ENCODE measurements around the gene PDGFC.

The PDGFC gene

DNA sequence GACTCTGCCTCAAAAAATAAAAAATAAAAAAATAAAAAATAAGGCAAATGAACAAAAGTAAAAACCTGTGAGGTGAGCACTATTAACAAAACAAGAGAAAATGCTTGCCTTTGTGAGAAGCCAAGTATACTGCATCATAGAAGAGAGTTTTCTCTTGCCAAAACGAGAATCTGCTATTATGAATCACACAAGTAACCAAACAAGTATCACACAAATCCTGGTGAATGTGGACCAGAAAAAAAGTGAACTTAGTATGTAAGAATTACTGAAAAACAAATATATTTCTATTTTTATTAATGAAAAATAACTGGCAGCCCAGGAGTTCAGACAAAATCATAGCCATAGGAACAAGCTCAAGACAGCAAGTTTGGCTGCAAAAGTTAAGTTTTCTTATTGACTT lies 193.5 kb downstream of the PDGFC start:
- no peak for DNase-seq

DNA sequence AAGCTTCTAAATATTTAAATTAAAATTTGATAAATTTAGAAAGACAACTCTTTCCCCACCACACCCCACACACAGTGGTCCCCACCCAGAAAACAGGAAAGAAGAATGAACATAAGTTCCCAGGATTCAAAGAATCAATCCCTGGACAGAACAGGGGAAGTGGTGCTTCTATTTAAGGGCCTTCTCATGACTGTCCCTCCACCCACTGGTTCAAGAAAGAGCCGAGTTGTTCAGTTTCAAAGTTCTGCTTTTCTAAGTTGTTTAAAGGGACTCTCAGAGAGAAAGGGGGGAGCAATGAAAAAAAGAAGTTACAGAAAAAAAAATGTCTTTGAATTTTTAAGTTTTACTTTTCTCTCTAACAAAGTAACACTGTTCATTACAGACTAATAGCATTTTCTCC lies 195.8 kb downstream of the PDGFC start:
- DNase-seq: no peak

DNA sequence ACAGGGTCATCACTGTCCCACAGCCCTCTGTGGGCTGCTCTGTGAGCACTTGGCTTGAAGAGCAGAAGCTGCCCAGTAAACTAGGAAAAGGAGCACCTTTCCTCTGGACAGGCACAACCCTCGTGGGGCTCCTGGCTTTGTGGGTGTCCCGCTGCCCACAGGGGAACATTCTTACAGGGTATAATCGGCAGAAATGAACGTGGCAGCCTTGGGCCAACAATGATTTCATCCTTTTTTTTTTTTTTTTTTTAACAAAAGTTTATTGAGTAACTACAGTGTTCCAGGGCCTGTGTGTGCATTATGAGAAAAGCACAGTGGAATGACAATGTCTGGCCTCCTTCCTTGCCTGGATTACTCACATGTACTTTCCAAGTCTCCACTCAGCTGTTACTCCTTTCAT lies 197.2 kb downstream of the PDGFC start:
- no peak for DNase-seq

DNA sequence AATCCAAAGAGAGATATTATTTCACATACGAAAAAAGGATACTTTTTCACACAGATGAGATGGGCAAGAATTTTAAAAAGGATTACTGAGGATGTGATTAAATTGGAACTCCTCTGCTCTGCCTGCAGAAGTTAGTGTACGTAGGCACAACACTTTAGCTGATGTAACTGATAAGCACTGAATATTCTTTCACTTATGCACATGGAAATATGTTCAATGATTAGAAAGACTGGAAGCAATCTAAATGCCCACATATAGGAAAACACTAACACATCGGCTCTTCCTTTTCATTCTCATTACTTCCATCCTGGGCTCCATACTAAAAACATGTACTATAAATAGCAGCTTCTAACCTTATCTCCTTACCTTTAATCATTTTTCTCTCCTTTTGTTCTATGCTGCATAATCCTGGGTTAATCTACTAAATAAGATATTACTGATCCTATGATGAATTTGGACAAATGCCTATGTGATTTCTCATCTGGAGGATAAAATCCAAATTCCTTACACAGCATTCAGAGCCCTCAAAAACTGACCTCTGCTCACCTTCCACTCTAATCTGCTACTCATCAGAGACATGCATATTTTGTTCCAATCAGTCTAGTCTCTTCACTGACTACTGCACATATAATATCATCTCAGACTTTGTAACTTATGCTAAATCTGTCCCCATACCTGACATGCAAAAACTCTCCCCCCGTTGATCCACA lies 197.8 kb downstream of the PDGFC start:
- no peak for DNase-seq

DNA sequence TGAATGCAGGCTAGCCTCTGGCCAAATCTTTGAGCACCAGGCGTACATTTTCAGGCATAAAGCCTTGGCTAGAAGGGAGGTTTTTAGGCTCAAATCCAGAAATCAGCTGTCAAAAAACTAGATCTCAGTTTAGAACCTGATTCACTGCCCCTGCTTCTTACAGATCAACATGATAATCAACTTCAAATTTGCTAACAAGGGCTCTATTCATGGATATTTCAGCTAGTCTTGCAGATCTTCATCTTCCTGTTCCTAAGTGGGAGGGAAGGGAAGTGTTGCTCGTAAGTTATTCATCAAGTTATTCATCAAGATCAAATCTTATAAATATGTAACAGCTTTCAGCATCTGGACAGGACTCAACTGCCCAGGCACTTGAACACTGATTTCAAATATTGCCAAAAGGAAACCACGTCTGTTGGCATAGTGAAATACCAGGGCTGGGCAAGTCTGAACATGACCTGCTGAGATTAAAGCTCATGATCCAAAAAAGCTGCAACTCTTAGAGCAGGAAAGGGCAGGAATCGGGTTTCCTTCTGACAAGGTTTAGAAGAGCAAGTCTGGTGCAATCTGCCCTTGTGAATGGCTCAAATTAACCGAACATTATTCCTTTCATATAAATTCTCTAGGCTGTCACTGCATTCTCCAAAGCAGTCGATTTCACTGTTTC lies 200.3 kb downstream of the PDGFC start:
- no peak for DNase-seq

DNA sequence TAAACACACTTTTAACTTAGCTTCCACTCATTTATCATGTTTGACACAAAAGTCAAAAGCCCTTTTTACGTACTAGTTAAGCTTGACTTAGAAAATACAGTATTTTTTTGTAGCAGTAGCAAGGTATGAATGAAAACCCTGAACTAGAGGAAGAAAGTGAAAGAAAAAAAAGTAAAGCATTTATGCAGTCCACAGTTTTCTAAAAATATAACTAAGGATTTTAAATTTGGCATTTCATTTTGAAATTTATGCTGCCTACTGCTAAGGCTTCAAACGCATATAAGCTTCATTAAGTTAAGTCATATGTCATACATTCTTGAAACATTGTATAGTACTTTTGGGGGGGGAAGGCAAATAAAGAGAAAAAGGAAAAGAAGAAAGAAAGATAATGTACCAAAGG lies 201.5 kb downstream of the PDGFC start:
- no peak for DNase-seq

DNA sequence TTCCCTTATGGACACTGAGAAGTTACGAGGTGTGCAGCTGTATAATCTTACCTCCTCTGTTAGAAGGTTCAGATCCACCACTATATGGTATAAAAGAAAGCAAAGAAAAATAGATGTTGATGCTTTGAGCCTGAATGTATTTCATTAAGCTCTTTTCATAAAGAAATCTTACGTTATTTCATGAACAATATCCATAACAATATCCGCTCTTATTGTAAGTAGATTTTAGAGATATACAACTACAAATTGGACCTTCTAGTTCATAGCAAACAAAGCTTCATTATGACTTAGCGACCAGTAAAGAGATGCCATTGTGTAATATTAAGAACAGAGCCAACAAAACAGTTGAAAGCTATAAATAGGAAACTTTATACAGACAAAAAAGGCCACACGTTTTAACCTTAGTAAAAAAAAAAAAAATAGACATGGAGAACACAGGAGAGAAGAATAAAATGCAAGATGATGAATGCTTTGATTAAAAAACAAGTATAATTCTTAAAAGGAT lies 203.6 kb downstream of the PDGFC start:
- no peak for DNase-seq

DNA sequence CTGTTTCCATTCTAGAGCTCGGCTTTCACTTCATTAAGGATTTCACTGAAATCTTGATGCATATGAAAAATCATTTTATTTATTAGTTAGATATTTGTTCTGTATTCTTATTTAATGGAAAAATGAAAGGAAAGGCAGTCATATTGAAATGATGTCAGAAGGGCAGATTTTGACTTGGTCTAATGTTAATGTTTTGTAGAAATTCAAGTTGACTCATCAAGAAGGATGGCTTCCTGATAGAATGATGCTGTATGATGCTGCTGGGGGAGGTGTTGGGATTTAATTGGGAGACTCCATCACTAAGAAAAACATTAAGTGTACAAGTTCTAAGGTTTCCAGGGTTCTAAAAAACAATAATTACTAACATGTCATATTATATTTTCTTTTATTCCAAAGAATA lies 204.8 kb downstream of the PDGFC start:
- DNase-seq: no peak

DNA sequence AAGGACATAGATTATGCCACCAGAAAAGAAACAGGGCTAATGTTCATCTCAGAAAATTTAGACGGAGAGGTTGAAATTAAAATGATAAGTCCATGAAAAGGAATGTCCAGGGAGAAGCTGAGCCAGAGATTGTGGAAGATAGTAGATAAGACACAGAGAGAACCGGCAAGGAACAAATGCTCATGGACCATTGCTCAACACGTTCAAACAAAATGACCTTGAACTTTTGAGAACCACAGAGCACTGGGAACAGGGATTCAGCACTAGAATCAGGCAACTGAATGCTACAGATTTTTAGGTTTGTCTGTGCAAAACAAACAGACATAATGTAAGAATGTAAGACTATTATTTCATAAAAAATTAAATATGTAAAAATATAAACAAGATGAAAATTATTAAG lies 206.3 kb downstream of the PDGFC start:
- no peak for DNase-seq

DNA sequence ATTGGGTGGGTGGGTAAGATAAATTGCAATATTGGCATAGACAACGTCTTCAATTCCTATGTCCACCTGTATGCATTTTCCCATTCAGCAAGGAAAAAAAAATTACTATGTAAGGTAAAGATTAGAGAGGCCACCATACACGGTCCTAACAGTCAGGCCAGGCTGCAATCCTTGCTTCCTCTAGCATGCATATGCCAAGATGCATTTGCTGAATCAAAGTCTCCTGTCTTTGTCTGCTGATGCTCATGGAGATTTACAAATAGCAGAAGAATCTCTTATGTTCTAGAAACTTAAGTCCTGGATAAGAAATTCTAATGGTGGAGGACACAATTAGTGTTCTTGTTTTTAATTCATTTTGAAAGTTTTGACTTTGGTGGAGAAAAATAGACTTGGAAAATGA lies 206.8 kb downstream of the PDGFC start:
- no peak for DNase-seq

DNA sequence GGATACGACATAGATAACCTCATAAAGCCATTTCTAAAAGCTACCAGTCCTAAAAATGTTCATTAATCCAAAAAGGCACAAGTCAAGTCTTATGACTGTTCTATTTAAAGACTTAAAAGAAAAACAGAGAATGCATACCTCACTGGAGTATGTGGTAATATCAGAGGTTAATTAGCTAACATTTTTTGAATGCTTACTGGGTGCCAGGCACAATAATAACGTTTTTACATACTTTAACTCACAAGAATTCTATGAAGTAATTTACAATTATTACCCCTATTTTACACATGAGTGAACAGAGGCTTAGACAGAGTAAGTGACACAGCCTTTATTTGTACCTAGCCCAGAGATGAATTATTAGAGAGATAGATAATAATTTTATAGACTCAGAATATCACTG lies 207.5 kb downstream of the PDGFC start:
- DNase-seq: no peak

DNA sequence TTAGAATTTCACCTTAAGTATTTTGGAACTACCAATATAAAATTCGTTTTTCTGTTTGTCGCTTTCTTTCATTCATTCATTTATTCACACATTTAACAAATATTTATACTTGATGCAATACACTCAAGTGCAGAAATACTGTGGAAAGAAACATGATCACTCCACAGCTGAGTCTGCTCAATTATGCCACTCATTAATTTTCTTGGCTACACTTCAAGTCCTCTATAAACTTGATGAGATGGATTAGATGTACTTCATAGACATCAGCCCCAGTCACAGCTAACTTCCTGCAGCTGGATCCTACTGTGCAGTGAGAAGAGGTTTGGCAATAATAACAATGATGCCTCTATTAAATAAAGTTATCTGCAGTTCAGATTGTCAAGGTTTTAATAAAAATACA lies 208.1 kb downstream of the PDGFC start:
- DNase-seq: no peak

DNA sequence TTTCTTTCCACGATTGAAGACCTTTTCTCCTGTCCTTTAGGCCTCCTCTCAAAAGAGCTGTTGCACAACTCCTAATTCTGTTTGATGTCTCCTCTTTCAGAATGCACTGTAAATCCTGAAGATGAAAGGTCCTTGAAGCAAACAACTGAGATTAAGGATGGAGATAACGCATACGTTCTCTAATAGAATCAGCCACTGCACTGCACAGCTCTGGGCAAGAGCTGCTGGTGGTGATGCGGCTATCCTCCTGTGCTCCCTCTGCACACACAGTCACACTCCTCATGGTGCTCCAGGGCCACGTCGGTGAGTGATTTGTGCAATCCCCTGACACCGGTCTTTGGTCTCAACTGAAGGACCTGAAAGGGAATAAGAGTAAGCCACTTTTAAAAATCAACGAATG lies 208.7 kb downstream of the PDGFC start:
- DNase-seq: no peak

DNA sequence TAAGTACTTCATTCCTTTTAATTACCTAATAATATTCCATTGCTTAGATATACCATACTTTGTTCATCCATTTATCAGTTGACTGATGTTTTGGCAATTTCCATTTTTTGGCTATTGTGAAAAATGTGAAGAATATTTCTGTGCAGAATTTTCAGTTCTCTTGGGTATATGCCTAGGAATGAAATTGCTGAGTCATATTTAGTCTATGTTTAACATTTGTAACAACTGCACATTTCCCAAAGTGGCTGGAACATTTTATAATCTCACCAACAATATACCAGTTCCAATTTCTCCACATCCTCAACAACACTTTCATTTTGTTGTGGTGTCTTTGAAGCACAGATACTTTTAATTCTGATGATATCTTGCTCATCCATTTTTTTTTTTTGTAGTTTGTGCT lies 215.5 kb downstream of the PDGFC start:
- no peak for DNase-seq

DNA sequence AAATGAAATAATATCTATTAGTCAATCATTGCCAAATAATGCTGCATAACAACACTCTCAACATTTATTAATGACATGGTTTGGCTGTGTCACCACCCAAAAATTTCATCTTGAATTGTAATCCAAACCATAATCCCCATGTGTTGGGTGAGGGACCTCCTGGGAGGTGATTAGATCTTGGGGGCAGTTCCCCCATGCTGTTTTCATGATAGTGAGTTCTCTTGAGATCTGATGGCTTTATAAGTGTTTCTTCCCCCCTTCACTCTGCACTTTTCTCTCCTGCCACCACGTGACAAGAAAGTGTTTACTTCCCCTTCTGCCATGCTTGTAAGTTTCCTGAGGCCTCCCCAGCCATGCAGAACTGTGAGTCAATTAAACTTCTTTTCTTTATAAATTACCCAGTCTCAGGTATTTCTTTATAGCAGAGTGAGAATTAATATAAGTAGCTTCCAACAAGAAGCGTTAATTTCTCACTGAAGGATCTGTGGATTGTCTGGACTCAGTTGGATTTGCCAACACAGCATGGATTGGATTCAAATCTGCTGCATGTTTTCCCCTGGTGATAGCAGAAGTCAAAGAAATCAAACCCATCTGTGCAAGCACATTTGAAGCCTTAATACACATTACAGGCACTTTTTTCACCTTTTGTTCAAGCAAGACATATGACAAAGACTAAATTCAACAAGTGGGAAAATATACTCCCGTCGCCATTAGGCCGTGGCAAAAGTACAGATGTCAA lies 216.6 kb downstream of the PDGFC start:
- no peak for DNase-seq

DNA sequence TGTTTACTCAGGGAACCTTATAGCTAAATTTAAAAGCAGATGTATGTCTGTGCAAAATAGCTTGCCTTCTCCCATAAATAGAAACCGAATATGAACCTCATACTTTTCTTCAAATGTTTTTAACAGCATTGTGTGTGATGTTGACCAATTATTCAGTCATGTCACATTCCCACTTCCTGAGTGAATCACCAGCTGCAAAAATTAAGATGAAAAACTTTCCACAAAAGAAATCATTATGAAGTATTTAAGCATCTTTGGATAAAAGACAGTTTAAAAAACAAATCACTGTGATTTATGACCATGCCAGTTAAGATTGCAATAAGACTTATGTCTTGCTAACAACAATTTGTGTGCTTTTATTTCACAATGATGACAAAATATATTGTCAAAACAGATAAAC lies 220.1 kb downstream of the PDGFC start:
- no peak for DNase-seq

DNA sequence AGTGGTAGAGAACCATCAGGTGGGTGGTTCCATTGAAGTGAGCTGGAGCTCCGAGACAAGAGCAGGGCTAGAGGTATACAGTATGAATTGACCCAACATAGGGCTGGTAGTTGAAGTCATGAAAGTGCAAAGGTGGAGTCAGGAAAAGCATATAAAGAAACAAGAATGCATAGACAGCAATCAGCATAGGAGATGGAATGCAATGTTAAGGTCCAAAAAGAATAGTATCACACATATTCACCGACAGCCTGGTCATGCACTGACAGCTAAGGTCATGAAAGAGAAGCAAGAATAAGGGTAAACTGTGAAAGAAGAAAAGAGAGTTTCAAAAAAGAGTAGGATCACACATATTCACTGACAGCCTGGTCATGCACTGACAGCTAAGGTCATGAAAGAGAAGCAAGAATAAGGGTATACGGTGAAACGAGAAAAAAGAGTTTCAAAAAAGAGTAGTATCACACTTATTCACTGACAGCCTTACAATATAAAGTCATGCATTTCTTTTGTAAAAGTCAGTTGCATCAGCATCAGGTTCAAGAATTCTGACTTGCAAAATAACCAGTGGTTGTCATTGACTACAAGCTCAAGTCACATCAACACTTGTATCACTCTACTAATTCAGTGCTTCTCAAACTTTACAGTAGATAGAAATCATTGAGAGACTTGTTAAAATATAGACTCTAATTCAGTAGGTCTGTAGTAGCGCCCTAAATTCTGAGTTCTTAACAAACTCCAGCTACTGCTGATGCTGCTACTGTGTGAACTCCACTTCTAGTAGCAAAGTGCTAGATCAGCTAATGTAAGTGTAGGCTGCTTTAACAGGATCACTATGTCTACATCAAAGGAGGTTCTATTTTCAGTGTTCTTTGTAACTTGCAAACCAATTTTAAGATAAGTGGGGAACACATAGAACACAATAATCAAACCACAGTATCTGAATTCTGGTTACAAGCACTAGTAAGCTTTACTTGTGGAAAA lies 221.9 kb downstream of the PDGFC start:
- no peak for DNase-seq

DNA sequence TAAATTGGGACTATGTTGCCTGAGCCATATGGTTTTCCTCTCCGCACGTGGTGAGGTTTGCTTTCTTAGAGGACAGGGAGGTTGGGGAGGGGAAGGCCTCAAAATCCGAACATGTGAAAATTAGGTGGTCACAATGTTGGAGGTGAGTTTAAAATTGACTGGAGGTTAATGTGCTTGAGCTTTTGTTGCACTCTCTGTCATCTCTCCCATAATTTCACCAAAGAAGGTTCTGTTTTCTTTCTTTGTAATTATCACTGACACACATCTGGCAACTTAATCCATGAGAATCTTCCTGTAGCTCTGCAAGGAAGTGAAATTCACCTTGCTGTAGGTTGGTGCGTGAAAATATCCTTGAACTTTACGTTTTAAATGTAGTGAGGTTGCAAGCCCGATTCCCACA lies 225.5 kb downstream of the PDGFC start:
- DNase-seq: no peak

DNA sequence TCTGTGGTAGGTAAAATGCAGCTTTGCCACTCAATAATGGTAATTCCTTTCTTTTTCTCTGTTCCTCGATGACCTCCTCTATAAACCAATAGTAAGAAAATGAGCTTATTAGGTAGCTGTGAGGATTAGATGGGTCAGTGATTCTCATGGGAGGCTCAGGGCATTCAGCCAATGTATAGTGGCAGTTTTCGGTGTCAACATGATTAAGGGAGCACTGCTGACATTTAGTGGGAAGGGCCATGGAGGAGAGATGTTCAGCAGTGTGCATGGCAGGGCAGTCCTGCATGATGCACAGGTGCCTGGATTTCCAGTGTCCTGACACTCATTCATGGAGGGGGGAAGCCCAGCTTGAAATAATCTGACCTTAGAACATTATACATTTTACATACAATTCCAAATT lies 232.8 kb downstream of the PDGFC start:
- DNase-seq: no peak

DNA sequence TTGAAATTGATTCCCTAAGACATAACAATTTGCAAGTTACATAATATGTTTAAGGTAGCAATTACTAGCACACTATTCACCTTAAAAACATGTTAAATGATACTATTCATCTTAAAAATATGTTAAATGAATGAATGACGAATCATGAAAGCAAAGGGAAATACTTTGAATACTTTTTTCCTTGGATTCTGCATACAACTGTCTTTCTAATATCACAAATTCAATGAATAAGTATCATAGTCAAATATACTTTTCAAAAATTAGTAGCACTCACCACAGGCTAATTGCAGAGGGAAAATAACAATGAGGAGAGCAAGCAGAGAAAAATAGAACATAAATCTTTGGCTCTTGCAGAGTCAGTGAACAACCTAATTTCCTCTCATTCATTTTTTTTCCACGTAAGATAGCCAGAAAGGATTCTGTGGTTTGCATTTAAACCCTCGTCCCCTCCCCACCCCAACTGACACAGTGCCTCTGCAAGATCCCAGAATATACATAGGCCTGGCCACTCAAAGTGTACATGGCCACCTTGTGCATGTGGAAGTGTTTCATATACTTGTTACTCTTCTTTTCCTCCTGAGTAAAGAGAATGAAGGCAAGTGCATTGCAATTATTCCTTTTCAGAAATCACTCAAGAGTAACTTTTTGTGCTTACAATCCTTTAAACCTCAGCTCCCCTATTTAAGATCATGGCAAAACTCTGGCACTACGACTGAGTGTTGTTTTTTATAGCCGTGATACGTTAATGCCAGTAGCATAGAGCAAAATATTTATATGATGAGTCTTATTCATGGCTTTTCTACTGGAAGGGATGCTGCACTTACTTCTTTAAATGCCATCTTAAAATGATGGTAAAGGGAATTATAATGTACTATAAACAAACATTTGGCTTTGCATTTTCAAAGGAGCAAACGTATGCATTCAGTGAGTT lies 236.4 kb downstream of the PDGFC start:
- no peak for DNase-seq

DNA sequence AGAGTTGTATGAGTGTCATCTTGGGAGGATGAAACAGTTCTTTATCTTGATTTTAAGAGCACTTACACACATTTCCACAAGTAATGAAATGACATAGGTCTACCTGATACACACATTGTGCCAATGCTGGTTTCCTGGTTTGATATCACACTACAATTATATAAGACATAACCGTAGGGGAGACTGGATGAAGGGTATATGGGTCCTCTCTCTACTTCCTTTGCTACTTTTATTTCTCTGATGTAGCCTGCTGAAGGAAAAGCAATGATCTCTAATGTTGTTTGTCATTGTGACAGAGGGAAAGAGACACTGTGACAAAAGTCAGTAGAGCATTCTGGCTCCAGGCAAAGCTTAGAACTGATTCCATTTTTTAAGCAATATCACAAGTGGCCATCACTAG lies 238.0 kb downstream of the PDGFC start:
- no peak for DNase-seq

DNA sequence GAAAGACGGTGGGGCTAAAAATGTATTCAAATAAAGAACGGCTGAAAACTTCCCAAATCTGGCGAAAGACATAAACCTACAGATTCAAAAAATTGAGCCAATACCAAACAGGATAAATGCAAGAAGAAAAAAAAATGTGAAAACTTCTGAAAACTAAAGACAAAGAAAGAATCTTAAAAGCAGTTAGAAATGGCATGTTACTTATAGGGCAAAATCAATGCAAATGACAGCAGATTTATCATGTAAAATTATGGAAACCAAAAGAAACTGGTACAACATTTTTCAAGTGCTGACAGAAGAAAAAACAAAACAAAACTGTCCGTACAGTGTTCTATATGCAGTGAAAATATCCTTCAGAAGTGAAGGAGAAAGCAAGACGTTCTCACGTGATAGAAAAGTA lies 239.0 kb downstream of the PDGFC start:
- no peak for DNase-seq

Data from NCI-H1436 (cell line).